HL-60/S4 treated with phorbol 12-myristate 13-acetate at 8.2 ng/mL for 4 days and 3 days (cell line): ENCODE data around the gene MYOM3.

ENCODE experiments used
- in situ Hi-C: fragments of 300-500 bp; cut with MboI; formaldehyde crosslinking; loops from 2 replicates; pipeline ENCODE4 v1.15.0; 2022; ENCODE audit warnings: low sequenced_read_pairs

Gene MYOM3

GRCh38 chr1:24139222-24139489 lies 27.2 kb upstream of the MYOM3 start:
- in situ Hi-C loops, result no loop called here

DNA sequence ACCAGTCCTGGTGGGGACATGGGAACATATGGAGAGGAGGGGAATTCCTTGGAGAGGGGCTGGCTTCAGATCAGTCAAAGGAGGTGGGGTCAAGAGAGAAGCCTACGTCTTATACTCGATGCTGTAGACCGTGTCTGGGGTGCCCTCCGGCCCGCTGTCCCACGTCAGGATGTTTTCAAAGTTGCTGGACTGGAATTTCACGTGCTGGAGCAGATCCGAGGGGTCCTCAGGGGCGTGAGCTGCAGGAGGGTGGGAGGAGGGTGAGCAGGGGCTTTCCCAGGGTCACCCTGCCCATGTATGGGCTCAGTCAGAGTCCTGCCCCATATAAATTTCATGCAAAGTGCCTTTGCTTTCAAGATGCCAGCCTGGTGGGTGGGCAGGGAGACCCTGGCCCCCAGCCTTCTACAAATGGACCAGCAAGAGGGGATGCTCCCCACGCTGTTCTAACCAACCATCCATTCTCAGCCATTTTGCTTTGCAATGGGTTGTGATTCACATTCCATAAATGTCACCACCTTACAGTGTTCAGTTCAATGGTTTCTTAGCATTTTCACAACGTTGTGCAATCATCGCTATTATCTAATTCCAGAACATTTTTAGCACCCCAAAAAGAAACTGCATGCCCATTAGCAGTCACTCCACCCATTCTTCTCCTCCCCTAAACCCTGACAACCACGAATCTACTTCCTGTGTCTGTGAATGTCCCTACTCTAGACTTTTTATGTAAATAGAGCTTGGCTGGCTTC lies 26.7 kb upstream of the MYOM3 start:
- in situ Hi-C loops, result no loop called here

DNA sequence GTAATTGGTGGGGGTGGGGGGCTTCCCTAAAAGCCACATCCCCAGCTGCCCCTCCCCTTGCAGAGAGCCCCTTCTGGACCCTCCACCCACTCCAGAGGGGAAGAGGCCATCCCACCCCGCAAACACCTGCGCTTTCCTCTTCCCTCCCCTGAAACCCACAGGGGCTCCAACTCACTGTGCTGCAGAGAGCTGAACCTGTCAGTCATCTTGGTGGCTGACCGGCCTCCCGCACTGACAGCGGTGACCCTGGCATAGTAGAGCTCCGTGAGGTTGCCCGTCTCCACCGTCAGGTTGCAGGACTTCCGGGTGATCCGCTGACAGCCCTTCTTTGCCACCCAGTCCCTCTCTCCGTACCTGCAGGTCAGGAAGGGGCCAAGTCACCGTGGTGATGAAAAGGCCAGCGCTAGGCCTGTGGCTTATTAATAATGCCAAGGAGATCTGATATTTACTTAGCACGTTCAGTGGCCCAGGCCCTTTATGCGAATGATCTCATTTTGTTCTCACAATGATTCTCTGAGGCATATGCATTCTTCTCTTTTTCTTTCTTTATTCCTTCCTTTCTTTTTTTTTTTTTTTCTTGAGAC lies 25.1 kb upstream of the MYOM3 start:
- in situ Hi-C loops, result no loop called here

DNA sequence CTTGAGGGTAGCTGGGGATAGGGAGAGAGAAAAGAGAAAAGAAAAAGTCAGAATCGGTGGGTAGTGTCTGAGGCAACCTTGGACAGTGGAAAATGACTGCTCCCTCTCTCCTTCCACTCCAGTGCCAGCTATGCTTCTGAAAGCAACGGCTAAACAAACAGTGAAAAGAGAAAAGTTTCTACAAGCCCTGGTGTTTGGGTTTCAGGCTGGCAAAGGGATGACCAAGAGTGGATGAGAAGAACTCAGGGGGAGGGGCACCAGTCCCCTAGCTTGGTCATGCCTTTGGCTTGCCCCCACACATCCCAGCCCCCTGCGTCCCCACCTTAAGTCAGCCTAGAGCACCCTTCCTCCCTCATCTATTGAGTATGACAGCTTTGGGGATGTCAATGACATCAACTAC lies 22.4 kb upstream of the MYOM3 start:
- in situ Hi-C loops, result no loop called here

DNA sequence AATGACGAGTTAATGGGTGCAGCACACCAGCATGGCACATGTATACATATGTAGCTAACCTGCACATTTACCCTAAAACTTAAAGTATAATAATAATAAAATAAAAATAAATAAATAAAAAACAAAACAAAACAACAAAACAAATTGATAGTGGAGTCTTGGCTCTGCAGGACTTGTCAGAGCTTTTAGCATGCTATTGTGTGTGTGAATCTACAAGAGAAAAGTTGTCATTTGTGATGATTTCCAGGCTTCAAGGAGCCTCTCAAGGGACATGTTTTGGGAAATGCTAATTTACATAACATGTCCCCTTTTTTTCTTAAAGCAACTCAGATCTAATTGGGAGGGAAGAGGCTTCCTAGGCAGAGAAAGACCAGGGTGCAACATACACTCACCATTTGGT lies 21.9 kb upstream of the MYOM3 start:
- in situ Hi-C loops, result no loop called here

- in situ Hi-C loops, result no loop called here
These were observed 18.4 kb upstream of the MYOM3 start for GRCh38 chr1:24130385-24130784.

DNA sequence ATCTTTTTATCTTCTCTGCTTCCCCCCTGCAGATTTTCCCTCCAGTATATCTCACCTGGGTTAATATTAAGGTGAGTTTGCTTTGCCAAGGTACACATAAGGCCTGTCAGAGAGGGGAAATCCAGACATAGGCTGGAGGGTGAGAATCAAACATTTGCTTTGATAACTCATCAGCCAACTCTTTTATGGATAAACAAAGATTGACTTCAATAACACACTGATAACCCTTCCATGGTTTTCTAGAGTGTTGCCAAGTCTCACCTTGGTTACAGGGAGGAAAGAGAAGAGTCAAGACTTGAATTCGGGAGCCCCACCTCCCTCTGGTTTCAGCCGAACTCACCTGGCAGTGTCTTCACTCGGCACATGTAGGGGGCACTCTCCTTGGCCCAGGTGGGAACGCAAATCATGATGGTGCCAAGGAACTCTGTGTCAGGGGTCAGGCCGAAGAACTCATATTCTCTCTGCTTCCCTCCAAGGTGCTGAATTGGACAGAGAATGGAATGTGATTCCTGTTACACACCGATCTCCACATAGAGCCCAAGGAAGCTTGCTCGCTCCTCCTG lies 15.9 kb upstream of the MYOM3 start:
- in situ Hi-C loops, result no loop called here

DNA sequence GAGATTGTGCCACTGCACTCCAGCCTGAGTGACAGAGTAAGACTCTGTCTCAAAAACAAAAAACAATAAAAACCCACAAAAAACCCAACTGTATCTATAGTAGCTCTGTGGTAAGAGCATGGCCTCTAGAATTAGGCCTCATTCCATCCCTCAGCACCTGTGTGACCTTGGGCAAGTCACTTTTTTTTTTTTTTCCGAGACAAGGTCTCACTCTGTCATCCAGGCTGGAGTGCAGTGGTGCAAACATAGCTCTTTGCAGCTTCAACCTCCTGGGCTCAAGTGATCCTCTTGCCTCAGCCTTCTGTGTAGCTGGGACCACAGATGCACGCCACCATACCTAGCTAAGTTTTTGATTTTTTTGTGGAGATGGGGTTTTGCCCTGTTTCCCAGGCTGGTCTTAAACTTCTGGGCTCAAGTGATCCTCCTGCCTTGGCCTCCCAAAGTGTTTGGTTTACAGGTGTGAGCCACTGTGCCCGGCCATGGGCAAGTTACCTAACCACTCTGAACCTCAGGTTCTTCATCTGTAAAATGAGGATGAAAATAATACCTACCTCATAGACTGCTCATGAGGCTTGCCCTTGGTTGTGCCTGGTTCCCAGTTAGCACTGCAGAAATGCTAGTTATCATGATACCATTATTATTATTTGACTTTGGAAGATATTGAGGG lies 15.3 kb upstream of the MYOM3 start:
- in situ Hi-C loops, result no loop called here

- in situ Hi-C loops, result no loop called here
These were observed 14.7 kb upstream of the MYOM3 start for GRCh38 chr1:24126672-24127023.

DNA sequence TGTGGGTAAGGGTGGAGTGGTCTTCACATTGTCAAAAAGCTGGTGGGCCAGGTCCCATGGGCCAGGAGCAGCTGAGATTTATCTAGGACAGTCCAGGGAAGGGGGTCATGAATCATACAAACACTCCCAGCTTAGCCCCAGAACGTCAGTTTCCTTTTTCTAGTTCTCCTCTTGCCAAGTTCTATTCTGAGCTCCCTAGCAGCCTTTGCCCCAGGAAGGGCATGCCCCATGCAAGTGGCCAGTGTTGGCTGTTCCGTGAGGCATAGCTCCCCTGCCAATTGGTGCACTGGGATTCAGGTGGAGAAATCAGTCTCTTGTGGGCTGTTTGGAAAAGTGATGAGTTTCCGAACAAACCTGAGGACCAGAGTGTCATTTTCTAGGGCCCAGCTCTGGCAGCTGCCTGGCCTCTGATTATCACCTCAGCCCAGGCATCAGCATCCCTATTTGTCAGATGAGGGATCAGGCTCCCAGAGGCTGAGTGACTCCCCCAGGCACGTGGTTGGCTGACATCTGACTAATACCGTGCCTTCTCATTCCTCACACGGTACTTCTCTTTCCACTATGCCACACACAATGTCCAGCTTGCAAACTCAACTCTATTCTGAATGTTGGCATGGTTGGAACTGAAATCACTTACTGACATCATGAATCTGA lies 14.2 kb upstream of the MYOM3 start:
- in situ Hi-C loops, result no loop called here

- in situ Hi-C loops, result no loop called here
These were observed 13.5 kb upstream of the MYOM3 start for GRCh38 chr1:24125456-24125855.

- in situ Hi-C loops, result no loop called here
These were observed 13.0 kb upstream of the MYOM3 start for GRCh38 chr1:24124980-24125379.

GRCh38 chr1:24123611-24124010 lies 11.7 kb upstream of the MYOM3 start:
- in situ Hi-C loops, result no loop called here

DNA sequence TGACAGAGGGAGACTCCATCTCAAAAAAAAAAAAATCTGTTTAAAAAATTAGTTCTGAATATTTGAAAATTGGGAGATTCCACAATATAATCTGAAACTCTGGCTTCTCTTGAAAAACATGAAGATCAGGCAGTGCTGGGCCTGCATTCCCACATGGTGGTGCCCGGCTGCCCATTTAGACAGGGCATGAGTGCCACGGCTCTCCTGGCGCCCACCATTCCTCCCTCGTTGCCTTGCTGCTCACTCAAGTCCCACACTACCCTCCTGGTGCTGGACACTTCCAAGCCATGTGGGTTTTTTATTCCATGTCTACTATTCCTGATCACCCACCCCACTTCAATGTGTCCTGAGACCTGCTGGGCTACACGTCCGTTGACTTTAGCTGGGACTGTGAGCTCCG lies 10.8 kb upstream of the MYOM3 start:
- in situ Hi-C loops, result no loop called here

DNA sequence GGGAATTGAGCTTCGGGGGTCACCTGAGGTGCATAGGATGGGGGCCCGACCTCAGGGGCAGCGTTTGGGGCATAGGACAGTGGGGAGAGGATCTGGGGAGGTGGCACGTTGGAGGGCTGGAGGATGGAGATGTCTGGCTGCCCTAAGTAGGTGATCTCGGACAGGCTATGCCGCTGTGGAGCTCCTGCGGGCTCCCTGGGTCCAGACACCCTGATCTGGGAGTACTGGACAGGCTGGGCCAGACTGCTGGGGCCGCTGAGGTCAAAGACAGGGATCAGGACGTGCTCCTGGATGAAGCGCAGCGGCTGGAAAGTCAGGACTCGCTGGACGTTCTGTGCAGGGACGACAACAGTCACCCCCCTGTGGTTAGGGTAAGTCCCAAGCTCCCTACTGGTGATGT lies 9.5 kb upstream of the MYOM3 start:
- in situ Hi-C loops, result no loop called here

- in situ Hi-C loops, result no loop called here
These were observed 9.0 kb upstream of the MYOM3 start for GRCh38 chr1:24120965-24121364.

GRCh38 chr1:24119859-24120756 lies 8.2 kb upstream of the MYOM3 start:
- in situ Hi-C loops, result no loop called here

- in situ Hi-C loops, result no loop called here
These were observed 7.5 kb upstream of the MYOM3 start for GRCh38 chr1:24119489-24119858.

- in situ Hi-C loops, result no loop called here
These were observed 6.7 kb upstream of the MYOM3 start for GRCh38 chr1:24118410-24119242.
